Measurements from ENCODE around the gene GALNT9.
"Not testable (repeated sequence)": the region's sequence is repeated elsewhere in the genome, so short reads cannot be mapped to it uniquely, and the experiment has no call there.

Gene GALNT9

DNA sequence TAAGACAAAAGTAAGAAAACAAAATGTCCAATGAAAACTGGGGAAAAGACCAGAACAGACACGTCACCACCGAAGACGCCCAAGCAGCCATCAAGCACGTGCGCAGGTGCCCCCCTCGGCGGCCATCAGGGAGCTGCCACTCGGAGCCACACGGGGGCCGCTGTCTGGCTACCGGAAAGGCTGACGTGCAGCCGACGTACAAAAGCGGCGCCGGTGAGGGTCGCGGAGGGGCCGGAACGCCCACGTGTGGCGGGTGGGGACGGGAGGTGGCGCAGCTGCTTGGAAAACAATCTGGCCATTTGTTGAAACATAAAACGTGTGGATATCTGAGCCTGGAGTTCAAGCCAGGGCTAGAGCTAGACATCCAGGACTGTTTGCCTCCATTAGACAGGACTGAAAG lies 60.7 kb downstream of the GALNT9 start:
- H3K9me3 ChIP-seq (ENCODE audit: severe bottlenecking): no peaks in the 10 kb centered on the region

DNA sequence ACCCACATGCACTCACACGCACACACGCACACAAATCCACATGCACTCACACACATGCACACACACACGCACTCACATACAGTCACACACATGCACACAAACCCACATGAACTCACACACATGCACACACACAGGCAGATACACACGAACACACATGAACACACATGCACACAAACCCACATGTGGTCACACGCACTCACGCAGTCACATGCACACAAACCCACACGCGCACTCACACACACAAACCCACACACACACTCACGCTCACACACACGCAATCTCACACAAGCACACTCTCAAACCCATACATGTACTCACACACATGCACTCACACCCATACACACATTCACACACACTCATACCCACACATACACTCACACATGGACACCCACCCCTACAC lies 61.5 kb downstream of the GALNT9 start:
- no peak for ATAC-seq (ENCODE audit: low read depth)

More for the DNA sequence above, 60.7 kb downstream of the GALNT9 start:
- H3K4me1 ChIP-seq (ENCODE audit: insufficient read depth, poor library complexity, severe bottlenecking): no peaks in the 10 kb centered on the region
- no peaks in the 10 kb centered on the region for H3K36me3 ChIP-seq (ENCODE audit: low read depth)
- H3K4me3 ChIP-seq (ENCODE audit: severe bottlenecking): no peak overlapping the region
- H3K27ac ChIP-seq (ENCODE audit: poor library complexity, severe bottlenecking): no peak overlapping the region
- peaks cover 49% of the 10 kb centered on the region for H3K27me3 ChIP-seq (ENCODE audit: insufficient read depth, poor library complexity, severe bottlenecking)
- DNase-seq (ENCODE audit: low spot score) (no peak), ATAC-seq (ENCODE audit: low read depth) (no peak)
- TF ChIP-seq, protein P1, sequence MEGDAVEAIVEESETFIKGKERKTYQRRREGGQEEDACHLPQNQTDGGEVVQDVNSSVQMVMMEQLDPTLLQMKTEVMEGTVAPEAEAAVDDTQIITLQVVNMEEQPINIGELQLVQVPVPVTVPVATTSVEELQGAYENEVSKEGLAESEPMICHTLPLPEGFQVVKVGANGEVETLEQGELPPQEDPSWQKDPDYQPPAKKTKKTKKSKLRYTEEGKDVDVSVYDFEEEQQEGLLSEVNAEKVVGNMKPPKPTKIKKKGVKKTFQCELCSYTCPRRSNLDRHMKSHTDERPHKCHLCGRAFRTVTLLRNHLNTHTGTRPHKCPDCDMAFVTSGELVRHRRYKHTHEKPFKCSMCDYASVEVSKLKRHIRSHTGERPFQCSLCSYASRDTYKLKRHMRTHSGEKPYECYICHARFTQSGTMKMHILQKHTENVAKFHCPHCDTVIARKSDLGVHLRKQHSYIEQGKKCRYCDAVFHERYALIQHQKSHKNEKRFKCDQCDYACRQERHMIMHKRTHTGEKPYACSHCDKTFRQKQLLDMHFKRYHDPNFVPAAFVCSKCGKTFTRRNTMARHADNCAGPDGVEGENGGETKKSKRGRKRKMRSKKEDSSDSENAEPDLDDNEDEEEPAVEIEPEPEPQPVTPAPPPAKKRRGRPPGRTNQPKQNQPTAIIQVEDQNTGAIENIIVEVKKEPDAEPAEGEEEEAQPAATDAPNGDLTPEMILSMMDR (IDR thresholded peaks at IDR 0.05; ENCODE audit: poor library complexity, severe bottlenecking): no peak

DNA sequence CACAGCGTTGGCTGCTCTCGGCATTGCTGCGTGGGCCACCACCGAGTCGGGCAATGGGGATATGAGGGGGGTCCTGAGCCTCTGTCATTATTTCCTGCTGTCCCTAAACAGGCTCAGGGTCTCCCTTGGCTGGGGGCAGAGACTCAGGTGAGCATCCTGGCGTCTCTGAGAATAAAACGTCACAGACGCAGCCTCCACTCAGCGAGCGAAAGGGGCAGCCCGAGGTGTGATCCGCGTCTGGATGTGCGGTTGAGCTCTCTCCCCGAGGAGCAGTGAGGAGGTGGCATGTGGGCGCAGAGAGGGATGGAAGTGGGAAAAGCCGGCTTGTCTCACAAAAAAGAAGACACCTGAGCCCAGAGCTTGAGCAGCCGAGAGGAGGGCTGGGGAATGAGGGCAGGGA lies 62.6 kb downstream of the GALNT9 start:
- Histone ChIP-seq H3K27me3 (ENCODE audit: insufficient read depth, poor library complexity, severe bottlenecking) (peaks cover 32% of the 10 kb centered on the region), H3K27ac (ENCODE audit: poor library complexity, severe bottlenecking) (no peak overlapping the region), H3K4me3 (ENCODE audit: severe bottlenecking) (no peak overlapping the region), H3K36me3 (ENCODE audit: low read depth) (no peaks in the 10 kb centered on the region), H3K4me1 (ENCODE audit: insufficient read depth, poor library complexity, severe bottlenecking) (no peaks in the 10 kb centered on the region), H3K9me3 (ENCODE audit: severe bottlenecking) (no peaks in the 10 kb centered on the region)
- ATAC-seq (ENCODE audit: low read depth): no peak
- TF ChIP-seq, protein P1 (IDR thresholded peaks at IDR 0.05; ENCODE audit: poor library complexity, severe bottlenecking): no peak
- DNase-seq (ENCODE audit: low spot score): no peak

More for the DNA sequence above, 61.5 kb downstream of the GALNT9 start:
- TF ChIP-seq, protein P1 (IDR thresholded peaks at IDR 0.05; ENCODE audit: poor library complexity, severe bottlenecking): no peak
- no peak overlapping the region for H3K4me3 ChIP-seq (ENCODE audit: severe bottlenecking)
- peaks cover 41% of the 10 kb centered on the region for H3K27me3 ChIP-seq (ENCODE audit: insufficient read depth, poor library complexity, severe bottlenecking)
- H3K9me3 ChIP-seq (ENCODE audit: severe bottlenecking): no peaks in the 10 kb centered on the region
- DNase-seq (ENCODE audit: low spot score): no peak
- H3K4me1 ChIP-seq (ENCODE audit: insufficient read depth, poor library complexity, severe bottlenecking): no peaks in the 10 kb centered on the region
- no peaks in the 10 kb centered on the region for H3K36me3 ChIP-seq (ENCODE audit: low read depth)
- no peak overlapping the region for H3K27ac ChIP-seq (ENCODE audit: poor library complexity, severe bottlenecking)

DNA sequence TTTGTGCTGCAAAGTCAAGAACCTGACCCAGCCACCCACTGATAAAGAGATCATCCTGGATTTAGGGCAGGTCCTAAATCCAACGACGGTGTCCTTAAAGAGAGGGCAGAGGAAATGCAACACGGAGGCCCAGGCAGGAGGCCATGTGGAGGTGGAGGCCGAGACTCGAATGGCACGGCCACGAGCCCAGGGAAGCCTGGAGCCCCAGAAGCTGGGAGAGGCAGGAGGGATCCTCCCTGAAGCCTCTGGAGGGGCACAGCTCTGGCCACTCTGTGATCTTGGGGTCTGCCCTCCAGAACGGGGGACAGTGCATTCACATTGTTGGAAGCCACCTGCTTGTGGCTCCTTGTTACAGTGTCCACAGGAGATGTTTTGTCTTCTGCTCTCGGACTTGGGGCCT lies 63.0 kb downstream of the GALNT9 start:
- TF ChIP-seq, protein P1 (IDR thresholded peaks at IDR 0.05; ENCODE audit: poor library complexity, severe bottlenecking): no peak
- H3K4me3 ChIP-seq (ENCODE audit: severe bottlenecking): no peak overlapping the region

DNA sequence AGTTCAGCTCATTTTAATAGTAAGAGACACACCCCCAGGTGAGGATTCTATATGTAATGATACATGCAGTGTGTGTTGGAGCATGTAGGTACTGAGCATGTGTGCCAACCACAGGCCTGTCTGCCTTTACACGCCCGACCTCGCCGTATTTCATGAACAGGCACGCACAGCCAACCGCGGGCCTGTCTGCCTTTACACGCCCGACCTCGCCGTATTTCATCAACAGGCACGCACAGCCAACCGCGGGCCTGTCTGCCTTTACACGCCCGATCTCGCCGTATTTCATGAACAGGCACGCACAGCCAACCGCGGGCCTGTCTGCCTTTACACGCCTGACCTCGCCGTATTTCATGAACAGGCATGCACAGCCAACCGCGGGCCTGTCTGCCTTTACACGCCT lies 63.6 kb downstream of the GALNT9 start:
- H3K27me3 ChIP-seq (ENCODE audit: insufficient read depth, poor library complexity, severe bottlenecking): peaks cover 23% of the 10 kb centered on the region

More for the DNA sequence above, 63.0 kb downstream of the GALNT9 start:
- H3K27me3 ChIP-seq (ENCODE audit: insufficient read depth, poor library complexity, severe bottlenecking): peaks cover 28% of the 10 kb centered on the region
- DNase-seq (ENCODE audit: low spot score): no peak
- no peaks in the 10 kb centered on the region for H3K9me3 ChIP-seq (ENCODE audit: severe bottlenecking)
- no peaks in the 10 kb centered on the region for H3K4me1 ChIP-seq (ENCODE audit: insufficient read depth, poor library complexity, severe bottlenecking)
- no peak for ATAC-seq (ENCODE audit: low read depth)
- H3K27ac ChIP-seq (ENCODE audit: poor library complexity, severe bottlenecking): no peak overlapping the region
- no peaks in the 10 kb centered on the region for H3K36me3 ChIP-seq (ENCODE audit: low read depth)

More for the DNA sequence above, 63.6 kb downstream of the GALNT9 start:
- not testable (repeated sequence) for H3K9me3 ChIP-seq (ENCODE audit: severe bottlenecking); ATAC-seq (ENCODE audit: low read depth); H3K36me3 ChIP-seq (ENCODE audit: low read depth); H3K27ac ChIP-seq (ENCODE audit: poor library complexity, severe bottlenecking); DNase-seq (ENCODE audit: low spot score); H3K4me3 ChIP-seq (ENCODE audit: severe bottlenecking); H3K4me1 ChIP-seq (ENCODE audit: insufficient read depth, poor library complexity, severe bottlenecking)
